Measurements from ENCODE around the gene HNRNPDL. TPM values are rescaled to one million over a fixed set of nuclear protein-coding genes. Genes with fewer than 3 reads are reported as not detected.

HNRNPDL gene
- total RNA-seq, 2 experiments from 2014 or later = 311 to 320 TPM

DNA sequence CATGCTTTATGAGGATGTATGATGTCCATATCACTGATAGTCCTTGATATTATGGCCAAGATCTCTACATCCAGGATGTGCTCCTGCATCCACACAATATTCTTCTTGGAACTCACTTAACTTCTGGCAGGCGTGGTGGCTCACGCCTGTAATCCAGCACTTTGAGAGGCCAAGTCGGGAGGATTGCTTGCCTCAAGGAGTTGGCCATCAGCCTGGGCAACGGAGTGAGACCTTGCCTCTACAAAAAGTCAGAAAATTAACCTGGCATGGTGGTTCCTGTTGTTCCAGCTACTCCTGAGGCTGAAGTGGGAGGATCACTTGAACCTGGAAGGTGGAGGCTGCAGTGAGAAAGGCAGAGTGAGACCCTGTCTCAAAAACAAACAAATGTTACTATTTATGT lies 54.2 kb downstream of the HNRNPDL start:
- Mint-ChIP-seq H3K27ac (peak overlapping the region; percentile 97), H3K4me3 (peak overlapping the region; percentile 97), H3K9me3 (peaks cover 14% of the 10 kb centered on the region), H3K27me3 (no peaks in the 10 kb centered on the region), H3K36me3 (ENCODE audit: low read depth) (peaks cover 59% of the 10 kb centered on the region), H3K4me1 (peaks cover 25% of the 10 kb centered on the region)
- CTCF ChIA-PET = interaction anchor here (0.5 to 1.3 kb wide), 3 partner anchors 9 to 53 kb away, joined by 3 to 5 read pairs (median 4); partner anchors contain the start of gene HNRNPDL
- POLR2A ChIA-PET = no interaction called here
- no peak for DNase-seq

DNA sequence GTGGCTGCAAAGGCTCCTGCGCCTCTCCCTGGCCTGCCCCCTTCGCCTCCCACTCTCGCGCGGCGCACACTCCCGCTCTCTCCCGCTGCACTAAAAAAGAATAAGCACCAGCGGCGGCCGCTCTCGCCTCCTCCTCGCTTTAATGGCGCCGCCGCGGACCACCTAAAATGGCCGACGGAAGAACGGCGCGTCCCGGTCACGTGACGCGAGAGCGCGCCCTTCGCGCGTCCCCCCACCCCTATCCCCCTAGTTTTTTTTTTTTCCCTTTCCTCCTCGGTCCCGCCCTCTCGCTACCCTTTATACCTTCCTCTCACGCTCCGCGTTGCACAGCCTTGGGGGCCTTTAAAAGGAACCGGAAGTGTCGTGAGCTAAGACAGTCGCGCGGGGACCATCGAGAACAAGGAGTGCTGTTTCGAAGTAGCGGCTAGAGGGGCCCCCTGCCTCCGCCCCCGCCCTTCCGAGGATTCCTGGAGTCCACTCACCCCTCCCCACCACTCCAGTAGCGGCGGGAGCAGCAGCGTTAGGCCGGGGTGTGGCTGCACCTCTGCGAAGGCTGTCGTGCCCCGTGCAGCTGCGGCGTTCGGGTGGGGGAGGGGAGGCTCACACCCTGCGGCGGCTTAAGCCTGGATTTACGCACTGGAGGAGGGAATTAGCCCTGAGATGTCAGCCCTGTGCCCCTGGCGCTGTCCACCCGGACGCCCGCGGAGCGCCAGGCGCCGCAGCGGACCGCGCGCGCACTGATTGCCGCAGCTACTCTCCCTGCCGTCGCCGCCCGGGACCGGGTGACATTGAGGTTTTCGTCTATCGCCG lies 56.2 kb downstream of the HNRNPDL start, which contains the start of gene HNRNPD:
HNRNPD (minus strand) TSS at position 176 of the 810 bp plus-strand sequence. CDS start 313 bp downstream, outside the sequence.
- H3K27ac Mint-ChIP-seq = peak within 1 kb of the TSS; percentile 97
- peaks cover 41% of the 10 kb centered on the region for H3K4me1 Mint-ChIP-seq
- H3K36me3 Mint-ChIP-seq (ENCODE audit: low read depth) = peaks cover 64% of the 10 kb centered on the region
- ChIA-PET CTCF (interaction anchor here (0.6 to 1.5 kb wide), 5 partner anchors 9 to 697 kb away, joined by 3 to 12 read pairs (median 3); no protein-coding TSS in a partner anchor), POLR2A (interaction anchor here (0.6 to 1.1 kb wide), 2 partner anchors 53 to 55 kb away, joined by 3 to 14 read pairs; no protein-coding TSS in a partner anchor)
- peak; percentile 96 for DNase-seq
- no peaks in the 10 kb centered on the region for H3K27me3 Mint-ChIP-seq
- peak within 1 kb of the TSS; percentile 97 for H3K4me3 Mint-ChIP-seq
- H3K9me3 Mint-ChIP-seq = peaks cover 6% of the 10 kb centered on the region

DNA sequence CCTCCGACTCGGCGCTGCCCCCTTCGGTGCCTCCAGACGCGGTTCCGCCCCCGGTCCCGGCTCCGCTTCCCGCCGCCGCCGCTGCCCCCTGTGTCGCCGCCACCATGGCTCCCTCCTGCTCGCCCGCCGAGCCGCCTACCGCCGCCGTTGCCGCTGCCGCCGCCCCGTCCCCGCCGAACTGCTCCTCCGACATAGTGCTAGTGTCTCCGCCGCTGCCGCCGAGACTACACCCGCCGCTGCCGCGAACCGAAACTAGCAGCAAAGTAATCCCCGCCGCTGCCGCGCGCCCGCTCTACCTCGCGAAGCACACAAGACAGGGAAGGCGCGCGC lies 56.8 kb downstream of the HNRNPDL start:
- Mint-ChIP-seq H3K4me1 (peaks cover 45% of the 10 kb centered on the region), H3K36me3 (ENCODE audit: low read depth) (peaks cover 68% of the 10 kb centered on the region)
- DNase-seq = no peak

More for the DNA sequence above, 56.8 kb downstream of the HNRNPDL start:
- POLR2A ChIA-PET = interaction anchor here (1.1 kb wide), 1 partner anchor 55 kb away, joined by 14 read pairs; no protein-coding TSS in a partner anchor
- CTCF ChIA-PET = interaction anchor here (0.6 to 4.9 kb wide), 3 partner anchors 10 to 56 kb away, joined by 3 to 27 read pairs (median 12); partner anchors contain the start of gene HNRNPDL
- Mint-ChIP-seq H3K9me3 (peaks cover 2% of the 10 kb centered on the region), H3K27me3 (no peaks in the 10 kb centered on the region), H3K4me3 (peak overlapping the region; percentile 97), H3K27ac (peak overlapping the region; percentile 97)

Other genes starting within 250 kb of the HNRNPDL start
- gene HNRNPD, start 56.5 kb downstream of the HNRNPDL start, total RNA-seq = 100 to 1,000 TPM; 368 to 430 TPM
- gene ENOPH1, start 128 bp upstream of the HNRNPDL start, total RNA-seq = 10 to 100 TPM; 32.7 to 34.6 TPM
- gene TMEM150C, start 131.5 kb upstream of the HNRNPDL start, total RNA-seq = not detected